H9 (cell line): ENCODE measurements around the gene MAP6. TPM values are rescaled to one million over a fixed set of nuclear protein-coding genes. Genes with fewer than 3 reads are reported as not detected.

Experiments
- DNase-seq: peaks from one replicate; pipeline ENCODE4 v3.0.0-alpha.2; 2017
- H2AFZ ChIP-seq: one replicate; pipeline ENCODE4 v1.6.1; 2013; ENCODE audit warnings: mild to moderate bottlenecking, low read length, control low read depth, moderate library complexity
- H2AK5ac ChIP-seq: 2 replicates; pipeline ENCODE4 v1.6.1; 2013; ENCODE audit warnings: low read length, control low read depth, mixed read lengths; ENCODE audit not compliant: insufficient read length
- H2BK120ac ChIP-seq: one replicate; pipeline ENCODE4 v1.6.1; 2013; ENCODE audit warnings: low read depth, mild to moderate bottlenecking, low read length, control low read depth, inconsistent platforms; ENCODE audit not compliant: poor library complexity, severe bottlenecking
- H2BK12ac ChIP-seq: 2 replicates; pipeline ENCODE4 v1.6.1; 2013; ENCODE audit warnings: low read length, control low read depth, mixed read lengths, low read depth; ENCODE audit not compliant: insufficient read length
- H2BK15ac ChIP-seq: 2 replicates; pipeline ENCODE4 v1.6.1; 2013; ENCODE audit warnings: low read depth, low read length, control low read depth
- H2BK20ac ChIP-seq: one replicate; pipeline ENCODE4 v1.6.1; 2013; ENCODE audit warnings: low read depth, mild to moderate bottlenecking, low read length, control low read depth, inconsistent platforms; ENCODE audit not compliant: poor library complexity, severe bottlenecking
- H2BK5ac ChIP-seq: 2 replicates; pipeline ENCODE4 v1.6.1; 2013; ENCODE audit warnings: low read length, control low read depth, mixed read lengths; ENCODE audit not compliant: insufficient read length
- H3K14ac ChIP-seq: 2 replicates; pipeline ENCODE4 v1.6.1; 2013; ENCODE audit warnings: low read length, control low read depth; ENCODE audit not compliant: insufficient read depth
- H3K18ac ChIP-seq: 2 replicates; pipeline ENCODE4 v1.6.1; 2013; ENCODE audit warnings: low read depth, mild to moderate bottlenecking, mixed read lengths, low read length, control low read depth; ENCODE audit not compliant: insufficient read length
- H3K23ac ChIP-seq: 2 replicates; pipeline ENCODE4 v1.6.1; 2013; ENCODE audit warnings: low read length, control low read depth, mixed read lengths, low read depth; ENCODE audit not compliant: insufficient read length
- H3K23me2 ChIP-seq: 2 replicates; pipeline ENCODE4 v1.6.1; 2013; ENCODE audit warnings: low read depth, mild to moderate bottlenecking, mixed read lengths, low read length, control low read depth; ENCODE audit not compliant: insufficient read length, poor library complexity, severe bottlenecking
- H3K27ac ChIP-seq: 2 replicates; pipeline ENCODE4 v1.5.1; 2013; ENCODE audit warnings: low read length, control low read depth, mixed read lengths, low read depth; ENCODE audit not compliant: insufficient read length
- H3K27me3 ChIP-seq: 2 replicates; pipeline ENCODE4 v1.6.1; 2013; ENCODE audit warnings: low read length, control low read depth, inconsistent platforms; ENCODE audit not compliant: insufficient read depth
- H3K4ac ChIP-seq: 2 replicates; pipeline ENCODE4 v1.6.1; 2013; ENCODE audit warnings: low read depth, mild to moderate bottlenecking, control low read depth, inconsistent platforms, low read length, moderate library complexity
- H3K4me1 ChIP-seq: 2 replicates; pipeline ENCODE4 v1.6.1; 2013; ENCODE audit warnings: low read length, control low read depth, inconsistent platforms; ENCODE audit not compliant: insufficient read depth
- H3K4me2 ChIP-seq: 2 replicates; pipeline ENCODE4 v1.6.1; 2013; ENCODE audit warnings: low read length, control low read depth, mixed read lengths; ENCODE audit not compliant: insufficient read length, insufficient read depth
- H3K56ac ChIP-seq: 2 replicates; pipeline ENCODE4 v1.6.1; 2013; ENCODE audit warnings: low read depth, mild to moderate bottlenecking, mixed read lengths, low read length, control low read depth; ENCODE audit not compliant: insufficient read length
- H3K79me1 ChIP-seq: 2 replicates; pipeline ENCODE4 v1.6.1; 2013; ENCODE audit warnings: low read depth, mild to moderate bottlenecking, moderate library complexity, low read length, control low read depth, inconsistent platforms; ENCODE audit not compliant: insufficient read depth, poor library complexity, severe bottlenecking
- H3K79me2 ChIP-seq: 2 replicates; pipeline ENCODE4 v1.6.1; 2013; ENCODE audit warnings: low read length, control low read depth, inconsistent platforms; ENCODE audit not compliant: insufficient read depth
- H3K9ac ChIP-seq: 2 replicates; pipeline ENCODE4 v1.6.1; 2013; ENCODE audit warnings: low read length, control low read depth, mixed read lengths; ENCODE audit not compliant: insufficient read length; ENCODE audit errors: extremely low read depth
- H3K9me3 ChIP-seq: one replicate; pipeline ENCODE4 v1.6.1; 2013; ENCODE audit warnings: low read depth, low read length, inconsistent platforms; ENCODE audit not compliant: control insufficient read depth
- H3T11ph ChIP-seq: one replicate; pipeline ENCODE4 v1.6.1; 2013; ENCODE audit warnings: mild to moderate bottlenecking, low read length, control low read depth, inconsistent platforms
- H4K20me1 ChIP-seq: one replicate; pipeline ENCODE4 v1.6.1; 2013; ENCODE audit not compliant: control insufficient read depth, insufficient read length, insufficient read depth
- H4K5ac ChIP-seq: 2 replicates; pipeline ENCODE4 v1.6.1; 2013; ENCODE audit warnings: low read depth, mild to moderate bottlenecking, mixed read lengths, low read length, control low read depth; ENCODE audit not compliant: insufficient read length
- H4K8ac ChIP-seq: replicated peaks from 2 replicates; pipeline ENCODE4 v1.6.1; 2013; ENCODE audit warnings: low read length, control low read depth, mixed read lengths, low read depth; ENCODE audit not compliant: insufficient read length
- H4K91ac ChIP-seq: 2 replicates; pipeline ENCODE4 v1.6.1; 2013; ENCODE audit warnings: low read depth, mild to moderate bottlenecking, moderate library complexity, mixed read lengths, low read length, control low read depth; ENCODE audit not compliant: insufficient read length
- H3K27ac Mint-ChIP-seq, 3 experiments: 2 replicates in 2 of 3; 3 replicates in 1 of 3; pipeline ENCODE4 v1.8.0; 2020 to 2021; ENCODE audit warnings: mixed read lengths in 3 of 3, mild to moderate bottlenecking in 1 of 3, moderate library complexity in 1 of 3
- H3K27me3 Mint-ChIP-seq: 2 replicates; pipeline ENCODE4 v1.8.0; 2021; ENCODE audit warnings: low read depth, mild to moderate bottlenecking, moderate library complexity, mixed read lengths
- H3K36me3 Mint-ChIP-seq, 3 experiments: 2 replicates in 2 of 3; 3 replicates in 1 of 3; pipeline ENCODE4 v1.8.0; 2020 to 2021; ENCODE audit warnings: low read depth in 3 of 3, mixed read lengths in 3 of 3; ENCODE audit not compliant: insufficient read depth in 1 of 3
- H3K4me1 Mint-ChIP-seq, 2 experiments: 2 replicates each; pipeline ENCODE4 v1.8.0; 2020; ENCODE audit warnings: mixed read lengths in 2 of 2
- H3K4me3 Mint-ChIP-seq, 2 experiments: 2 replicates in 1 of 2; 3 replicates in 1 of 2; pipeline ENCODE4 v1.8.0; 2020 to 2021; ENCODE audit warnings: mild to moderate bottlenecking in 2 of 2, mixed read lengths in 2 of 2, moderate library complexity in 1 of 2
- H3K9me3 Mint-ChIP-seq, 2 experiments: 2 replicates in 1 of 2; 3 replicates in 1 of 2; pipeline ENCODE4 v1.8.0; 2020; ENCODE audit warnings: mild to moderate bottlenecking in 2 of 2, mixed read lengths in 2 of 2, moderate library complexity in 1 of 2
- CTCF ChIP-seq: fragments of 200-600 bp; sonication (generic); conservative IDR thresholded peaks from 3 replicates; pipeline ENCODE4 v1.8.0; 2021; ENCODE audit warnings: antibody characterized with exemption, mild to moderate bottlenecking
- WGBS: extraction: QIAGEN DNeasy Blood & Tissue Kit; methylation state at CpG from one replicate; pipeline ENCODE4 v1.1.7; 2013; ENCODE audit warnings: missing lambda C conversion rate, low lambda C conversion rate, mixed read lengths; ENCODE audit not compliant: insufficient read length; ENCODE audit errors: extremely low coverage; 5-methylcytosine and 5-hydroxymethylcytosine counted together
- total RNA-seq: library from RNA; stranded (reverse); gene quantifications from 2 replicates; pipeline ENCODE4 v1.2.1, GENCODE V29; 2021

Gene MAP6
- total RNA-seq, 1 experiment from 2014 or later: 0.77 TPM

- Histone ChIP-seq H4K5ac (no peak overlapping the region), H3K9me3 (no peaks in the 10 kb centered on the region), H3K23me2 (peaks cover 9% of the 10 kb centered on the region), H2BK5ac (no peak overlapping the region), H3K4me2 (no peak overlapping the region), H4K91ac (no peak overlapping the region), H3T11ph (no peak overlapping the region), H3K79me2 (peaks cover 2% of the 10 kb centered on the region; the same call in 1 of the 2 replicates), H3K14ac (no peak overlapping the region), H3K18ac (no peak overlapping the region), H3K9ac (no peak overlapping the region), H2BK120ac (no peak overlapping the region), H3K23ac (no peak overlapping the region), H2AFZ (no peak overlapping the region), H3K27ac (no peak overlapping the region), H3K4me1 (peaks cover 5% of the 10 kb centered on the region; the same call in 1 of the 2 replicates), H2AK5ac (no peak overlapping the region), H4K8ac (no peak overlapping the region), H3K79me1 (no peaks in the 10 kb centered on the region), H2BK12ac (no peak overlapping the region), H2BK20ac (no peak overlapping the region), H4K20me1 (no peaks in the 10 kb centered on the region), H2BK15ac (no peak overlapping the region), H3K4ac (no peak overlapping the region), H3K56ac (no peak overlapping the region), H3K27me3 (no peaks in the 10 kb centered on the region)
- no peak overlapping the region for H3K4me3 Mint-ChIP-seq
- WGBS: no CpG with 5 or more reads among the region's 17 CpGs
- peaks cover 25 to 69% of the 10 kb centered on the region in 2 experiments for H3K4me1 Mint-ChIP-seq
- H3K27me3 Mint-ChIP-seq: peaks cover 1% of the 10 kb centered on the region
- DNase-seq: peak; percentile 42
- H3K36me3 Mint-ChIP-seq: no peaks in the 10 kb centered on the region; a peak in 2 of 7 replicates
- no peaks in the 10 kb centered on the region; a peak in 1 of 5 replicates for H3K9me3 Mint-ChIP-seq
- peak overlapping the region in 1 of 3 experiments; percentile 75; a peak in 3 of 7 replicates for H3K27ac Mint-ChIP-seq
- no peak for TF ChIP-seq CTCF
These were observed 111.0 kb downstream of the MAP6 start for GRCh38 chr11:75557666-75558494.
